Astrocyte (in vitro differentiated cells and primary cell): ENCODE results near the gene SLC35F5. TPM values are rescaled to one million over a fixed set of nuclear protein-coding genes. Genes with fewer than 3 reads are reported as not detected.
"Not testable (repeated sequence)": the region's sequence is repeated elsewhere in the genome, so short reads cannot be mapped to it uniquely, and the experiment has no call there.

Experiments
- DNase-seq: peaks from one replicate; pipeline ENCODE4 v3.0.0-alpha.2; 2010; ENCODE audit warnings: low read depth
- FAIRE-seq: peaks from 2 replicates; lab custom pipeline; 2011; peaks lifted over from hg19 to GRCh38; lab: Jason Lieb, UNC
- H2AFZ ChIP-seq: 2 replicates; pipeline ENCODE4 v1.6.0; 2012; ENCODE audit warnings: low read depth, low read length, inconsistent platforms
- H3K27ac ChIP-seq: 2 replicates; pipeline ENCODE4 v1.5.1; 2011; ENCODE audit warnings: low read depth, low read length, inconsistent platforms
- H3K27me3 ChIP-seq: 2 replicates; pipeline ENCODE4 v1.6.0; 2011; ENCODE audit warnings: low read length, inconsistent platforms; ENCODE audit not compliant: insufficient read depth
- H3K36me3 ChIP-seq: 2 replicates; pipeline ENCODE4 v1.5.1; 2011; ENCODE audit warnings: low read length, inconsistent platforms; ENCODE audit not compliant: insufficient read depth
- H3K4me1 ChIP-seq: 2 replicates; pipeline ENCODE4 v1.5.1; 2011; ENCODE audit warnings: low read length, inconsistent platforms; ENCODE audit not compliant: insufficient read depth
- H3K4me2 ChIP-seq: 2 replicates; pipeline ENCODE4 v1.6.0; 2012; ENCODE audit warnings: low read length, inconsistent platforms
- H3K4me3 ChIP-seq: 2 replicates; pipeline ENCODE4 v1.5.1; 2011; ENCODE audit warnings: low read depth, mild to moderate bottlenecking, low read length, inconsistent platforms; ENCODE audit not compliant: insufficient read depth
- H3K79me2 ChIP-seq: 2 replicates; pipeline ENCODE4 v1.6.0; 2012; ENCODE audit warnings: mild to moderate bottlenecking, low read length, inconsistent platforms; ENCODE audit not compliant: insufficient read depth
- H3K9ac ChIP-seq: 2 replicates; pipeline ENCODE4 v1.6.0; 2012; ENCODE audit warnings: mild to moderate bottlenecking, low read length, inconsistent platforms
- H3K9me3 ChIP-seq: 2 replicates; pipeline ENCODE4 v1.5.1; 2012; ENCODE audit warnings: low read depth, mild to moderate bottlenecking, low read length, inconsistent platforms; ENCODE audit not compliant: insufficient read depth
- H4K20me1 ChIP-seq: 2 replicates; pipeline ENCODE4 v1.6.0; 2012; ENCODE audit warnings: low read length, inconsistent platforms; ENCODE audit not compliant: insufficient read depth
- H3K27ac Mint-ChIP-seq: one replicate; pipeline ENCODE4 v1.8.0; 2021; ENCODE audit warnings: mild to moderate bottlenecking, mixed read lengths; ENCODE audit not compliant: unreplicated experiment
- H3K27me3 Mint-ChIP-seq: one replicate; pipeline ENCODE4 v1.8.0; 2021; ENCODE audit warnings: low read depth, mixed read lengths; ENCODE audit not compliant: unreplicated experiment
- H3K36me3 Mint-ChIP-seq: one replicate; pipeline ENCODE4 v1.8.0; 2021; ENCODE audit warnings: low read depth, mixed read lengths; ENCODE audit not compliant: unreplicated experiment
- H3K4me1 Mint-ChIP-seq: one replicate; pipeline ENCODE4 v1.8.0; 2021; ENCODE audit warnings: low read depth, mixed read lengths; ENCODE audit not compliant: unreplicated experiment
- H3K4me3 Mint-ChIP-seq: one replicate; pipeline ENCODE4 v1.8.0; 2021; ENCODE audit warnings: mild to moderate bottlenecking, moderate library complexity, mixed read lengths; ENCODE audit not compliant: unreplicated experiment
- H3K9me3 Mint-ChIP-seq: one replicate; pipeline ENCODE4 v1.8.0; 2021; ENCODE audit warnings: mild to moderate bottlenecking, mixed read lengths; ENCODE audit not compliant: unreplicated experiment
- CTCF ChIP-seq: IDR thresholded peaks from 2 replicates; pipeline ENCODE4 v1.5.1; 2011; ENCODE audit warnings: low read depth, mild to moderate bottlenecking, inconsistent platforms, low read length, moderate library complexity; ENCODE audit not compliant: insufficient read depth
- EZH2 ChIP-seq: IDR thresholded peaks from 2 replicates; pipeline ENCODE4 v1.6.1; 2012; ENCODE audit warnings: mild to moderate bottlenecking, low read length, inconsistent platforms; ENCODE audit not compliant: insufficient read depth
- total RNA-seq: library from RNA; stranded (reverse); gene quantifications from 2 replicates; pipeline ENCODE4 v1.2.1, GENCODE V29; 2021

The SLC35F5 gene
- total RNA-seq, 1 donor from 2014 or later = 103 TPM

- Histone ChIP-seq H3K9me3 (no peaks in the 10 kb centered on the region), H3K36me3 (no peaks in the 10 kb centered on the region), H3K4me2 (no peak overlapping the region), H3K9ac (no peak overlapping the region), H3K4me1 (no peaks in the 10 kb centered on the region), H2AFZ (no peak overlapping the region), H3K27ac (no peak overlapping the region), H3K79me2 (no peaks in the 10 kb centered on the region), H4K20me1 (no peaks in the 10 kb centered on the region), H3K27me3 (peaks cover 2% of the 10 kb centered on the region), H3K4me3 (no peak overlapping the region)
- FAIRE-seq (no peak), DNase-seq (no peak)
- H3K27ac Mint-ChIP-seq = no peak overlapping the region
- H3K9me3 Mint-ChIP-seq = no peaks in the 10 kb centered on the region
- TF ChIP-seq CTCF (no peak), EZH2 (no peak)
- peaks cover 2% of the 10 kb centered on the region for H3K4me1 Mint-ChIP-seq
- no peaks in the 10 kb centered on the region for H3K36me3 Mint-ChIP-seq
- peaks cover 36% of the 10 kb centered on the region for H3K27me3 Mint-ChIP-seq
- no peak overlapping the region for H3K4me3 Mint-ChIP-seq
Observed at GRCh38 chr2:113672326-113672932, 84.0 kb downstream of the SLC35F5 start.

GRCh38 chr2:113669013-113669412, 87.4 kb downstream of the SLC35F5 start:
- not testable (repeated sequence) for H3K36me3 Mint-ChIP-seq, H3K9me3 Mint-ChIP-seq, H4K20me1 ChIP-seq, H3K36me3 ChIP-seq, H2AFZ ChIP-seq, FAIRE-seq, H3K9ac ChIP-seq, H3K4me1 Mint-ChIP-seq, H3K4me3 ChIP-seq, H3K4me3 Mint-ChIP-seq, H3K27ac ChIP-seq, H3K79me2 ChIP-seq, DNase-seq, H3K4me1 ChIP-seq, H3K9me3 ChIP-seq, H3K27me3 ChIP-seq, H3K27ac Mint-ChIP-seq, H3K4me2 ChIP-seq
- H3K27me3 Mint-ChIP-seq = peaks cover 38% of the 10 kb centered on the region

- not testable (repeated sequence) for H3K4me2 ChIP-seq, H3K4me3 ChIP-seq, H3K79me2 ChIP-seq, FAIRE-seq, H3K9me3 Mint-ChIP-seq, H3K27ac ChIP-seq, H3K27ac Mint-ChIP-seq, H2AFZ ChIP-seq, H3K4me3 Mint-ChIP-seq, H3K4me1 ChIP-seq, H3K27me3 ChIP-seq, H3K9ac ChIP-seq, H3K9me3 ChIP-seq, H4K20me1 ChIP-seq, DNase-seq, H3K36me3 Mint-ChIP-seq, H3K36me3 ChIP-seq, H3K4me1 Mint-ChIP-seq
- H3K27me3 Mint-ChIP-seq = peaks cover 29% of the 10 kb centered on the region
Observed at GRCh38 chr2:113664761-113665533, 91.5 kb downstream of the SLC35F5 start.

- H3K9me3 Mint-ChIP-seq, H3K9me3 ChIP-seq, H3K4me1 Mint-ChIP-seq, H3K36me3 ChIP-seq, H2AFZ ChIP-seq, H4K20me1 ChIP-seq, H3K27me3 ChIP-seq, H3K4me3 ChIP-seq, H3K4me2 ChIP-seq, H3K36me3 Mint-ChIP-seq, H3K27ac ChIP-seq, FAIRE-seq, H3K27ac Mint-ChIP-seq, DNase-seq, H3K79me2 ChIP-seq, H3K9ac ChIP-seq, H3K4me3 Mint-ChIP-seq, H3K4me1 ChIP-seq: not testable (repeated sequence)
- H3K27me3 Mint-ChIP-seq = peaks cover 38% of the 10 kb centered on the region
Observed at GRCh38 chr2:113663285-113664060, 93.0 kb downstream of the SLC35F5 start.
